Skeletal muscle satellite cell (primary cell): Measurements from ENCODE around the gene RBMS2.
A peak's percentile ranks its signal among the peaks of the same experiment; 100 is the strongest.

Source experiments
- H3K27me3 ChIP-seq: 2 replicates; pipeline ENCODE4 v1.7.0; 2013; ENCODE audit warnings: low read length; ENCODE audit not compliant: control insufficient read depth, insufficient read depth
- H3K36me3 ChIP-seq: 2 replicates; pipeline ENCODE4 v1.7.0; 2013; ENCODE audit warnings: mild to moderate bottlenecking, control low read depth, low read length; ENCODE audit not compliant: insufficient read depth
- H3K4me1 ChIP-seq: 2 replicates; pipeline ENCODE4 v1.7.0; 2013; ENCODE audit warnings: low read length; ENCODE audit not compliant: control insufficient read depth, insufficient read depth
- H3K4me2 ChIP-seq: 2 replicates; pipeline ENCODE4 v1.7.0; 2013; ENCODE audit warnings: mild to moderate bottlenecking, low read length
- H3K4me3 ChIP-seq: 2 replicates; pipeline ENCODE4 v1.7.0; 2013; ENCODE audit warnings: low read length
- H3K9ac ChIP-seq: 2 replicates; pipeline ENCODE4 v1.7.0; 2013; ENCODE audit warnings: mild to moderate bottlenecking, low read depth, low read length, moderate library complexity
- H3K9me3 ChIP-seq: replicated peaks from 2 replicates; pipeline ENCODE4 v1.7.0; 2013; ENCODE audit warnings: mild to moderate bottlenecking, control low read depth, low read length

Gene RBMS2

GRCh38 chr12:56589783-56590182 is 68.2 kb downstream of the RBMS2 start:
- Histone ChIP-seq H3K27me3 (no peaks in the 10 kb centered on the region), H3K36me3 (peaks cover 47% of the 10 kb centered on the region), H3K4me1 (peaks cover 25% of the 10 kb centered on the region), H3K4me3 (no peak overlapping the region), H3K9me3 (no peaks in the 10 kb centered on the region), H3K9ac (no peak overlapping the region), H3K4me2 (no peak overlapping the region)

- Histone ChIP-seq H3K4me1 (peaks cover 25% of the 10 kb centered on the region), H3K4me3 (no peak overlapping the region), H3K9ac (no peak overlapping the region), H3K27me3 (no peaks in the 10 kb centered on the region), H3K4me2 (no peak overlapping the region), H3K36me3 (peaks cover 44% of the 10 kb centered on the region), H3K9me3 (no peaks in the 10 kb centered on the region)
Measured at GRCh38 chr12:56590237-56590830, 68.7 kb downstream of the RBMS2 start.

GRCh38 chr12:56591126-56591525 is 69.5 kb downstream of the RBMS2 start:
- Histone ChIP-seq H3K27me3 (no peaks in the 10 kb centered on the region), H3K36me3 (peaks cover 46% of the 10 kb centered on the region), H3K4me2 (no peak overlapping the region), H3K4me1 (peaks cover 25% of the 10 kb centered on the region), H3K9ac (no peak overlapping the region), H3K9me3 (no peaks in the 10 kb centered on the region), H3K4me3 (no peak overlapping the region)

- H3K4me1 ChIP-seq: peaks cover 20% of the 10 kb centered on the region
- H3K9me3 ChIP-seq: no peaks in the 10 kb centered on the region
- H3K27me3 ChIP-seq: no peaks in the 10 kb centered on the region
- H3K4me3 ChIP-seq: no peak overlapping the region
- H3K36me3 ChIP-seq: peaks cover 49% of the 10 kb centered on the region
- peak overlapping the region; percentile 4 for H3K9ac ChIP-seq
- no peak overlapping the region for H3K4me2 ChIP-seq
Measured at GRCh38 chr12:56591961-56592360, 70.3 kb downstream of the RBMS2 start.

- no peak overlapping the region for H3K4me2 ChIP-seq
- no peaks in the 10 kb centered on the region for H3K27me3 ChIP-seq
- no peak overlapping the region for H3K4me3 ChIP-seq
- H3K9ac ChIP-seq: peak overlapping the region; percentile 34
- H3K9me3 ChIP-seq: no peaks in the 10 kb centered on the region
- H3K4me1 ChIP-seq: peaks cover 16% of the 10 kb centered on the region
- peaks cover 41% of the 10 kb centered on the region for H3K36me3 ChIP-seq
Measured at GRCh38 chr12:56593909-56594621, 72.4 kb downstream of the RBMS2 start.

- no peak overlapping the region for H3K4me2 ChIP-seq
- no peaks in the 10 kb centered on the region for H3K9me3 ChIP-seq
- H3K9ac ChIP-seq: no peak overlapping the region
- peaks cover 14% of the 10 kb centered on the region for H3K4me1 ChIP-seq
- H3K36me3 ChIP-seq: peaks cover 54% of the 10 kb centered on the region
- no peaks in the 10 kb centered on the region for H3K27me3 ChIP-seq
- no peak overlapping the region for H3K4me3 ChIP-seq
Measured at GRCh38 chr12:56596815-56597214, 75.2 kb downstream of the RBMS2 start.

- H3K9me3 ChIP-seq: no peaks in the 10 kb centered on the region
- H3K4me1 ChIP-seq: peaks cover 7% of the 10 kb centered on the region
- no peak overlapping the region for H3K9ac ChIP-seq
- no peak overlapping the region for H3K4me2 ChIP-seq
- H3K27me3 ChIP-seq: no peaks in the 10 kb centered on the region
- no peak overlapping the region for H3K4me3 ChIP-seq
- peaks cover 76% of the 10 kb centered on the region for H3K36me3 ChIP-seq
Measured at GRCh38 chr12:56599041-56599440, 77.4 kb downstream of the RBMS2 start.

- H3K4me2 ChIP-seq: no peak overlapping the region
- no peak overlapping the region for H3K9ac ChIP-seq
- no peaks in the 10 kb centered on the region for H3K27me3 ChIP-seq
- peaks cover 84% of the 10 kb centered on the region for H3K36me3 ChIP-seq
- no peaks in the 10 kb centered on the region for H3K9me3 ChIP-seq
- H3K4me1 ChIP-seq: no peaks in the 10 kb centered on the region
- H3K4me3 ChIP-seq: no peak overlapping the region
Measured at GRCh38 chr12:56599797-56600196, 78.2 kb downstream of the RBMS2 start.

- H3K4me3 ChIP-seq: no peak overlapping the region
- H3K27me3 ChIP-seq: no peaks in the 10 kb centered on the region
- H3K36me3 ChIP-seq: peaks cover 88% of the 10 kb centered on the region
- no peaks in the 10 kb centered on the region for H3K4me1 ChIP-seq
- H3K4me2 ChIP-seq: no peak overlapping the region
- no peak overlapping the region for H3K9ac ChIP-seq
- H3K9me3 ChIP-seq: no peaks in the 10 kb centered on the region
Measured at GRCh38 chr12:56600753-56601152, 79.1 kb downstream of the RBMS2 start.

- no peaks in the 10 kb centered on the region for H3K4me1 ChIP-seq
- H3K27me3 ChIP-seq: no peaks in the 10 kb centered on the region
- H3K4me2 ChIP-seq: no peak overlapping the region
- H3K9me3 ChIP-seq: no peaks in the 10 kb centered on the region
- no peak overlapping the region for H3K9ac ChIP-seq
- H3K36me3 ChIP-seq: peaks cover 92% of the 10 kb centered on the region
- H3K4me3 ChIP-seq: no peak overlapping the region
Measured at GRCh38 chr12:56601503-56601902, 79.9 kb downstream of the RBMS2 start.

GRCh38 chr12:56602239-56602638 is 80.6 kb downstream of the RBMS2 start:
- Histone ChIP-seq H3K4me2 (no peak overlapping the region), H3K4me3 (no peak overlapping the region), H3K36me3 (peaks cover 92% of the 10 kb centered on the region), H3K4me1 (no peaks in the 10 kb centered on the region), H3K9ac (no peak overlapping the region), H3K9me3 (no peaks in the 10 kb centered on the region), H3K27me3 (no peaks in the 10 kb centered on the region)

GRCh38 chr12:56604355-56604754 is 82.7 kb downstream of the RBMS2 start:
- no peak overlapping the region for H3K4me2 ChIP-seq
- H3K9me3 ChIP-seq: no peaks in the 10 kb centered on the region
- no peaks in the 10 kb centered on the region for H3K27me3 ChIP-seq
- H3K9ac ChIP-seq: no peak overlapping the region
- peaks cover 88% of the 10 kb centered on the region for H3K36me3 ChIP-seq
- H3K4me1 ChIP-seq: no peaks in the 10 kb centered on the region
- no peak overlapping the region for H3K4me3 ChIP-seq
